ACHN (cell line): Measurements from ENCODE around the gene NFKB1.

Source experiments
- DNase-seq: peaks from one replicate; pipeline ENCODE4 v3.0.0-alpha.2; 2015
- in situ Hi-C: cut with HindIII; loops from 2 replicates; pipeline ENCODE4 v1.10.0; 2017; ENCODE audit warnings: low sequenced_read_pairs, low pct_ligation_motif_present, low pct_unique_long_range_greater_than_20kb

Gene NFKB1

GRCh38 chr4:102629673-102630072 lies 128.5 kb downstream of the NFKB1 start:
- in situ Hi-C loops: no loop called here
- DNase-seq: no peak

GRCh38 chr4:102631616-102632015 lies 130.5 kb downstream of the NFKB1 start:
- in situ Hi-C loops: no loop called here

DNA sequence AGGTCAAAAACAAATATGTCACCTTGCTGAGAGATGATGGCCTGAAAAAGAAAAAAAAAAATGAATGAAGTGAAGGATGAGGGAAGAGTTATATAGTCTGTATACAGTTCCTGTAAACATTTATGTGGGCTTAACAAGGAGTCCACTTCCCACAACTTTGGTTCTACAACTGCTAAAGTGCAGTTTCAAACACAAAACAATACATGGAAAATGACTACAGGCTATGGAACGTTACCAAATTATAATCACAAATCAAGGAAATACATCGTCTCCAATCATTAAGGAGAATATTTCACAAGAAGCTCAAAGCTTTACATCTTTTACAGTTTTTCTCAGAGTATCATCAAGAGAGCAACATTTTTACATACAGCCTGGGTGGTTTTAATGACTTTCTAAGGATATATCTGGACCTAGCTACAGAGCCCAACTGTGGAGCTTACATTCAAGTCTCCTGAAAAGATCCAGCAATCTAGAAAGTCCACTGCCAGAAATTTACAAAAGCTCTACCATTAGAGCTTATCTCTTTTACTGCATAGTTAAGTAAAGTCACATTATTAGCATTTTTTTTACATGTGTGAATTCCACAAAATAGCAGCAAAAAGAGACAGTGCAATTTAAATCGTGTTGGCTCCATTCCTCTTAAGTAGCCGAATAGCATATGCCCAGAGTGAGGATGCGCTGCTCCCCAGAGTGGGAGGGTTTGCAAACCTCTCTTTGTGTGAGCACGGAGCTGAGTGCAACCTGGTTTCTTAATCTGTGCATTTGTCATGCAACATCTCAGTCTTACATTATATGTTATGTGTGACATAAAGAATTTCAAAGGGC lies 131.3 kb downstream of the NFKB1 start:
- DNase-seq: no peak
- in situ Hi-C loops: no loop called here

More at GRCh38 chr4:102631616-102632015, 130.5 kb downstream of the NFKB1 start:
- DNase-seq: no peak

GRCh38 chr4:102633100-102633499 lies 131.9 kb downstream of the NFKB1 start:
- DNase-seq: no peak
- in situ Hi-C loops: no loop called here

GRCh38 chr4:102637391-102637790 lies 136.2 kb downstream of the NFKB1 start:
- in situ Hi-C loops: no loop called here
- no peak for DNase-seq

DNA sequence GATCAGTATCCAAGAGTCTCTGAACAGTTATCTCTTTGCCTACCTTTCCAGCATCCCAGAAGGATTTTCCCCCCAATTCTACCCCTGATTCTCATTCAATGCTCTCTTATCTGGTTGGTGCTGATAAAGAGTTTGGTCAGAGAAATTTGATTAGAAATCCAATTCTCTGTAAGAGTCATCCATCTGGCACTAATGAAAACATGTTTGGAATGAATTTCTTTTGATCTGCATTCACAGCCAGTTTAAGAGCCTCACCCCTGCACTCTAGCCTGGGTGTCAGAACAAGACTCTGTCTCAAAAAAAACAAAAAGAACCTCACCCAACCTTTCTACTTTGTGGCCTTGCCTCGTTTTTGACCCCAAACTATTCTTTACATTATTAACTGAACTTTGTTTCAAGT lies 137.5 kb downstream of the NFKB1 start:
- in situ Hi-C loops: no loop called here
- no peak for DNase-seq

DNA sequence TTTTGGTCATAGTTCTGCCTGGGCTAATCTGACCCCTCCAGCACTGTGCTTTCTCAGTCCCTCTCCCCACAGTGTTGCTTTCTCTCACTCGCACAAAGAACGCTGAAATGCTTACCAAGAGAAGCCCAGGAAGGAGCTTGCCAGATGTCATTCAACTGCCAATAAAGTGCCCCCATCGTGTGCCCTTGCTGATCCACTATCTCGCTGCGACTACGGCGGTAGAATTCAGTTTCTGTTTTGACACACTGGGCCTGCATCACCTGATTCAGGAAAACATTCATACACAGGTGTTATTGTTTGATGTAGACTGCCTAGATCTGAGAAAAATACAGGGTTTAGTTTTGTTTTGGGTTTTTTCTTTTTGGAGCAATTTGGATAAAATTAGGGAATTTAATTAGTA lies 138.4 kb downstream of the NFKB1 start:
- DNase-seq: no peak
- in situ Hi-C loops: no loop called here

DNA sequence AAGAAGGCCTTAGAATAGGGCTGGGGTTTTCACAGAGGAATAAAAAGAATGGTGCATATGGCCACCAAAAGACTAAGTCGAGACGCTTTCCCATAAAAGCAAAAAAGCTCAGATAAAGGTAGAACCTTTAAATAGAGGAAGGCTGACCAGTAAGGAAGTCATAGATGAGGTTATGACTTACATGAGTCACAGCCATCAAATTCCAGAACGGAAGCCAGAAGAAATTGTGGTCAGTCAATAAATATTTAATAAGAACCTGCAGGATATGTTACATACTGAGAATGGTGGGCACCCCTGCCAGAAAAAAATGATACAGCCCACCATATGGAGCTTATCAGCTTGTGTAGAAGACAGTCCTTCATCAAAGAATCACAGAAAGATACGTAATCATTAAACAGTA lies 139.5 kb downstream of the NFKB1 start:
- DNase-seq: peak; percentile 40
- in situ Hi-C loops: no loop called here

GRCh38 chr4:102641793-102642192 lies 140.6 kb downstream of the NFKB1 start:
- DNase-seq: no peak
- in situ Hi-C loops: no loop called here

- in situ Hi-C loops: no loop called here
- DNase-seq: no peak
These were observed 141.6 kb downstream of the NFKB1 start for GRCh38 chr4:102642631-102643298.

GRCh38 chr4:102647117-102647516 lies 146.0 kb downstream of the NFKB1 start:
- DNase-seq: no peak
- in situ Hi-C loops: no loop called here

DNA sequence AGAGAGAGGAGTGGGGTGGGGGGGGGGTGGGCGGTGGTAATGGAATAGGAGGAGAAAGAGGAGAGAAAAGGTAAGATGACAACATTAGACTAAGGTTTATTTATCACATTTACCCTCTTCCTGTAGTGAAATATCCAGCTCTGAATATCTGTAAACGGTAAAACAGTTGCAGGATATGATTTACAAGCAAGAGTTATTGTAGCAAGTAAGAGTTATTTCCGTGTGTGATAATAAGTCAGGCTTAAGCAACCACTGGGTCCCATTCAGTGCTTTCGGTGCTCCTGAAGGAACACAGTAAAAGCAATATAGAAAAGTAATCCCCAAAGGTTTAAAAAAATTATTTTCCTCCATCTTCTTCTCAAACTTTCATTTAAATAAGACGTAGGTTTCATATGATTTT lies 156.0 kb downstream of the NFKB1 start:
- DNase-seq: no peak
- in situ Hi-C loops: no loop called here

DNA sequence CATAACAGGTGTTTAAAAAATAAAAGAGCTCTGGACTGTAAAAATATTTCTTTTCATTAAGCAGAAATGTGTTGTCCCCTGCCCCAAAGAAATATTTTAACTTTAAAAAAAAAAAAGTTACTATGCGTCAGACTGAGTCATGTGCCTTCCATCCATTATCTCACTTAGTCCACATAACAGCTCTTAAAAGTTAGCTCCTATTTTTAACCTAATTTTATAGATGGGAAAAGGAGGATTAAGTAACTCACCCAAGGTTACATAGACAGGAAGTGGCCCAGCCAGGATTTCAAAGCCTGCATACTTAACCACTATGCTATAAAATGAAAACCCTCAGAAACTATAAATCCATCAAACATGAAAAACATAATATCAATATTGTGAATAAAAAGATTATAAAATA lies 161.9 kb downstream of the NFKB1 start:
- in situ Hi-C loops: no loop called here
- DNase-seq: no peak

DNA sequence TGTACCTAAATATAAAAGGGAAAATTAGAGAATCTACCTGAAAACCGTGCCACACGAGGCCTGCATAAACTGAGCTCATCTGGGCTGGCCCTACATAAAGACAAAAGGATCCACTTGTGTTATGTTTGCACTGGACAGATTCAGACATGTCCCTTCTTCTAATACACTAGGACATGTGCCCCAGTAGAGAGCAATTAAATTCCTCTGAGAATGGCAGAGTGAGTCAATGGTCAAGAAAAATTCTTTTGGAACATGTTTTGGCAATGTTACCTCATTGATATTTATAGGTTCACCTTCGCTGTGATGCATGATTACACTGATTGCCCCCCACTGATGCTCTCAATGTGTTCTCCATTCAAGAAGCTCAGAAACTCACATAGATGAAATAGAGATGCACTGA lies 164.4 kb downstream of the NFKB1 start:
- DNase-seq: no peak
- in situ Hi-C loops: no loop called here
